ENCODE results near the gene GRID2.

Gene GRID2

DNA sequence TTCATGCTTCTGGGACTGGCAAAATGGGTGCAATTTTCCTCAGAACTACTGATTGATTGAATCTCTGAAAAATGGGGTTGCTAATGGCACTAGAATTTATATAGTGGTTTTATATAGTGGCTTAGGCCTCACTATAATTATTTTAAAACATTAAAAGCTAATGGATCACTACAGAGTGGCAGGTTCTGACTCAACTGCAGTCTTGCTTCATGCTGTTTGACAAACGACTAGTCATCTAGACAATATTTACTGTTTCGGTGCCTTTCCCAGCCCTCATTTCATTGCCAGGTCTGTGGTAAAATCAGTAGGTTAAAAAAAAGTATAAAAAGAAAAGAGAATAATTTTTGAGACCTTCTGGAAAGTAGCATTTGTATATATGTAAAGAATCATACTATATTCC, 1172.0 kb downstream of the GRID2 start:
- no peak for TF ChIP-seq POLR2A (IDR thresholded peaks at IDR 0.05; ENCODE audit: low read depth, low read length)
- no peak for FAIRE-seq
- no peak for DNase-seq (ENCODE audit: insufficient read length, low spot score)

DNA sequence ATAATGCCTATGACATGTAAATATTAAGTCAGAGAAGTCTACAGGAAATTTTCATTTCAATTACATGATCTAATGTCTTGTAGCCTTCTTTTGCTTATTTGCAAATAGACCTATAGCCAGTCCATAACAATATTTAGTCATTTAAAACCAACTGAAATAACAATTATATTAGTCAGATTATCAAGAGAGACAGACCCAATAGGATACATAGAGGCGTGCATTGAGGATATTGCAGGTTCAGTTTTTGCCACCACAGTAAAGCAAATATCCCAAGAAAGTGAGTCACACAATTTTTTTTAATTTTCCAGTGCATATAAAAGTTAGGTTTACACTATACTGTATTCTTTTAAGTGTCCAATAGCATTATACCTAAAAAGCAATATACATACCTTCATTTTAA, 1175.0 kb downstream of the GRID2 start:
- no peak for DNase-seq (ENCODE audit: insufficient read length, low spot score)
- no peak for TF ChIP-seq POLR2A (IDR thresholded peaks at IDR 0.05; ENCODE audit: low read depth, low read length)
- FAIRE-seq: no peak

DNA sequence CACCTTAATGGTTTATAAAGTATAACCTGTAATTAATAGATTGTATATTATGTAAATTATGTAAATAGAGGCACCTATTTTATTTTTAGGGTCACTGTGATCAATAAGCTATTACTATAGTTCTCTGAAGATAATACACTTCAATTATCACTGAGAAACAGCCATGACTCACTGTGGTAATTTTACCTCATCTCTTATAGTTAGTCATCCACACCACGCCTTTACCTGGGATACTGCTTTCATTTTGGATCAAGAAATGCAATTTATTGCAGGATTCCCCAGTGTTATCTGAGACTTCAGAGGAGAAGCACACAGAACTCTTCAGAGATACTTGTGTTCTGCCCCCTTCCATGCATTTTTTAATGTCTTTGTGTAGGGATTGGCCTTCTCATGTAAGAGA, 1176.7 kb downstream of the GRID2 start:
- DNase-seq (ENCODE audit: insufficient read length, low spot score): no peak
- TF ChIP-seq POLR2A (IDR thresholded peaks at IDR 0.05; ENCODE audit: low read depth, low read length): no peak
- FAIRE-seq: no peak

DNA sequence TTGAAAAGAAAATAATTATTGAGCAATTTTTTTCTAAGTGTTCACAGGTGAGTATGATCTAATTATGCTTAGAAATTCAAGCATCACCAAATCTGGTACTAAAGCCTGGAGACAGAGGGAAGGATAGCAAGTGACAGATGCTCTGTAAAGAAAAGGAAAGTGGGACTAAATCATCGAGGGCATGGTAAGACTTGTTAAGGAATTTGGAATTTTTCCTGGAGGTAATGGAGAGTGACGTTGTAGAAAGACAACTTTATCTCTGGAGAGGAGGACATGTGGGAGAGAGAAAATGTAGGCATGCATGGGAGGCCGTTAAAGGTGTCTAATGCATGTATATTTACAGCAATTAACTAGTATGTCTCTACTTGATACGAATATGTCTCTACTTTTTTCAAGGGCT, 1191.6 kb downstream of the GRID2 start:
- FAIRE-seq (no peak), DNase-seq (ENCODE audit: insufficient read length, low spot score) (no peak)
- TF ChIP-seq POLR2A (IDR thresholded peaks at IDR 0.05; ENCODE audit: low read depth, low read length): no peak

DNA sequence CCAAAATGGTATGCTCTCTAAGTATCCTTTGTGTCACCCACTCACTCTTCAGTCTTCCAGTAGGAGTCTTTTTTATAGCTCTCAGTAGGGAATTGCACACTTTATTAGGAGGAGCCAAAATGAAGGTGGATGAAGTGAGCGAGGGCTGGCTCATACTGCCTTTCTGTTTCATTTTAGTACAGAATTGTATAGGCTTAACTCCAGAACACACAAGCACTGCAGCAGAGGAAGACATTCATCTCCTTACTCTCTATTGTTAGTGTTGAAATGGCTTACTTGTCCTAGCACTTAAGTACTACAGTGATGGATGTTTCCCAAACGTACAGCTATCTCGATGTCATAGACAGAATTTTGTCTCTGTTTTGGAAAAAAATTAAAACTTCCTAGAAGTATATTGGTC, 1197.5 kb downstream of the GRID2 start:
- no peak for FAIRE-seq
- TF ChIP-seq POLR2A (IDR thresholded peaks at IDR 0.05; ENCODE audit: low read depth, low read length): no peak
- DNase-seq (ENCODE audit: insufficient read length, low spot score): no peak

DNA sequence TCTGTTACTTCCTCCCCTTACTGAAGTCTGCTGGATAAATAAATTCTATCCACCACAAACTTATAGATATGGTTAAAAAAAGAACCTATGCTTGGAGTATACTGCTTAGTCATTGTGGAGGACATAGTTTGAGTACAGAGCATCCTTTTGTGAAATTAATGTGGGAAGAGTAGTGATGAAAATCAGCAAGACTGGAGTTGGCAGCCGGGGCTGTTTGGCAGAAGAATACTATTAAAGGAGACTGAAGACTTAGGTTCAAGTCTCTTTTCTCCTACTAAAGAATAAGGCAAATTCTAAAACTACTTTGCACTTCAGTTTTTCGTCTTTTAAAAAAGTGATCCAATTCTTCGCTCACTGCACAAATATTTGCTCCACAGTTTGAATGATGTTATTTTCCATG, 1198.2 kb downstream of the GRID2 start:
- DNase-seq (ENCODE audit: insufficient read length, low spot score): no peak
- no peak for FAIRE-seq
- TF ChIP-seq POLR2A (IDR thresholded peaks at IDR 0.05; ENCODE audit: low read depth, low read length): no peak

DNA sequence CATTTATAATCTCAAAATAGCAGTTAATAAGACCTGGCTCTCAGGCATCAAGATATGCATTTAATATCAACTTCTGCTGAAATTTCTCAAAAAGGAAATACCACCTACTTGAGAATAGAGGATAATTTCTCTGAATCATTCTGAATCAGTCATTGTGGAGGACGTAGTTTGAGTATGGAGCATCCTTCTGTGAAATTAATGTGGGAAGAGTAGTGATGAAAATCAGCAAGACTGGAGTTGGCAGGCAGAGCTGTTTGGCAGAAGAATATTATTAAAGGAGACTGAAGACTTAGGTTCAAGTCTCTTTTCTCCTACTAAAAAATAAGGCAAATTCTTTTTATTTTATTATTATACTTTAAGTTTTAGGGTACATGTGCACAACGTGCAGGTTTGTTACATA, 1199.2 kb downstream of the GRID2 start:
- no peak for DNase-seq (ENCODE audit: insufficient read length, low spot score)
- no peak for TF ChIP-seq POLR2A (IDR thresholded peaks at IDR 0.05; ENCODE audit: low read depth, low read length)
- FAIRE-seq: no peak

DNA sequence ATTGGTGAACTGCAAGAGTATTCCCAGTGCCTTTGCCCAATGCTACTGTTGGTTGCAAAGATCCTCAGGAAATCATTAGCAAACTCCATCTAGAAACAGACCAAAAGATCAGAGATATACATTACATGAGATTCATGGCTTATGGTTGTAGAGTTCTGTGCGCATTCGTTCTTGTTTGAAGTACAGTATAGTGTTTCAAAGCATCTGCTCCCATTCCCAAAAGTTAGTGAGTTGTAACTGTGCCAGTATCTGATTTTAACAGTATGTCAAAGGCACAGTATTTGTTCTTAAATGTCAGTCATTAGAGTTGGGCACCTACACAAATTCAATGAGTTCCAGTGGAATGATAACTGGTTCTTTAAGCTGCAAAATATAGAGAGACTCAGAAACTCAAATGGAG, 1210.1 kb downstream of the GRID2 start:
- no peak for FAIRE-seq

DNA sequence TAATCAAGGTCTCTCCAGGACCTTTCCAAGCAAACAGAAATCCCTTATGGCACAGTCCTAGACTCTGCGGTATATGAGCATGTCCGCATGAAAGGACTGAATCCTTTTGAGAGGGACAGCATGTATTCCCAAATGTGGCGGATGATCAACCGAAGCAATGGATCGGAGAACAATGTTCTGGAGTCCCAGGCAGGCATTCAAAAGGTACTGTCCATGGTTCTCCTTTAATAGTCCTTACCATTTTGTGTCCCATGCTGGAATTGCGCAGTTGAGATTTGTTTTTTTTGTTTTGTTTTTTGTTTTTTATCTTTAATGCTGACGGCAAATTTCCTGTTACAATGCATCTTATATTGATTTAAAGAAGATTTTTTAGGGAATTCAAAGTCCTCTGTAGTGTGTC, 1211.4 kb downstream of the GRID2 start:
- TF ChIP-seq POLR2A (IDR thresholded peaks at IDR 0.05; ENCODE audit: low read depth, low read length): no peak
- FAIRE-seq (no peak), DNase-seq (ENCODE audit: insufficient read length, low spot score) (no peak)

More for the DNA sequence above, 1210.1 kb downstream of the GRID2 start:
- TF ChIP-seq POLR2A (IDR thresholded peaks at IDR 0.05; ENCODE audit: low read depth, low read length): no peak
- DNase-seq (ENCODE audit: insufficient read length, low spot score): no peak

DNA sequence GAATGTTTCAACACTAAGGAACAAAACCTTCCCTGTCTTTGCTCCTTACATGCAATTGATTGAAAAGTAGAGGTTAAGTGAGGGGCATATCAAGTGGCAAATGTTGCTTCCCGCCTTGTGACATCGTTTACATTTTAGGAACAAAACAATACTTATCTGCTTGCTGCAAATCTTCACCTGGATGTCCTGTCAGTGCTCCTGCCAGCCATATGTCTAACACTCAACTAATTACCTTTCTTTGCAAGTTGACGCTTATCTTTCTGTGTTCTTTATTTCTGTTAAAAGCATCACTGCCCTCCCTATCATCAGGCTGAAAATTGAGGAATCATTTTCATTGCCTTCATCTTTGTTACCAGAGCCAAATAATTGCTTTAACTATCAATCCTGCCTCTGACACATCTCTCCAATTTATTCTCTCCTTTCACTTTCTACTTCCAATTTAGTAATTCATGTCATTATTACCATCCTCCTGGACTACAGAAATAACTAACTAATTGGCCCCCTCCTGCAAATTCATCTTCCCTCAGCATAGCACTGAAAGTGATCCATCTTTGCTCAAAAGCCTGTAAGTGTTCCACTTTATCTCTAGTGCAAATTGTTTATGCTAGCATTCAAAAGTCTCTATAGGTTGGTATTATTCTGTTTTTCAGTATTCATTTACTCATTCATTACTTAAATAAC, 1226.1 kb downstream of the GRID2 start:
- no peak for FAIRE-seq
- DNase-seq (ENCODE audit: insufficient read length, low spot score): no peak
- TF ChIP-seq POLR2A (IDR thresholded peaks at IDR 0.05; ENCODE audit: low read depth, low read length): no peak

DNA sequence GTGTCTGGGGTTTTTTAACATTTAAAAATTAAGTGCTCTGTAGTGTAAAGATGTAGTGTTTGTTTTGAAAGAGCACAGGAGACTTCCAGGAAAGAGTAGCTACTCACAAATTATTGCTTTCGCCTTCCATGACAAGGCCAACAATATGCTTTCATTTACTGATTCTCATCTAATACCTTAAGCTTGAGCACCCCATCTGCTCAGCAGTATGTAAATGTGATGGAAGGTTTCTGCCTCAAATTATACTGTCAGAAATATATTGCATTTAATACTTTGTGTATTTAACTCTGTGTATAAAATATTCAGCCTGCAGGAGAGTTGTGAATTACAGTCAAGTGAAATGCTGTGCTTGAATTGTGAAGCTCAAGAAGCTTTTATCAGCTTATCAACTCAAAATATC, 1228.5 kb downstream of the GRID2 start:
- no peak for FAIRE-seq
- no peak for TF ChIP-seq POLR2A (IDR thresholded peaks at IDR 0.05; ENCODE audit: low read depth, low read length)
- no peak for DNase-seq (ENCODE audit: insufficient read length, low spot score)

DNA sequence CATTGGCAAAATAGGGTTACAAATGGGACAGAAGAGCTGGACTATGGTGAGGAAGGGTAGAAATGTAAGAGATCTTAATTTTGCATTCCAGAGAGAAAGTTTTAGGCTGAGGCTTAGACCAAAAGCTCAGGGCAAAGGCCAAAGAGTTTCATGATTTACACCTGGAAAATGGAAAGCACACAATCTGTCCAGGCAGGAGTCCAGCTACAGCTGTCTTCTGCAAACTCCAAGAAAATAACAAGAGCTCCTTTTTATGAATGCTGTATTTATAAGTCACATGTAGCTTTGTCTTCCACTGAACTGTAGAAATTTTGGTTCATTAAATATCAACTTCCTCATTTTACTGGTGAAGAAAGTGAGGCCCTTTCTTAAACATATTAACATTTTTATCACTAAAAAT, 1236.8 kb downstream of the GRID2 start:
- no peak for TF ChIP-seq POLR2A (IDR thresholded peaks at IDR 0.05; ENCODE audit: low read depth, low read length)
- FAIRE-seq: no peak
- no peak for DNase-seq (ENCODE audit: insufficient read length, low spot score)

DNA sequence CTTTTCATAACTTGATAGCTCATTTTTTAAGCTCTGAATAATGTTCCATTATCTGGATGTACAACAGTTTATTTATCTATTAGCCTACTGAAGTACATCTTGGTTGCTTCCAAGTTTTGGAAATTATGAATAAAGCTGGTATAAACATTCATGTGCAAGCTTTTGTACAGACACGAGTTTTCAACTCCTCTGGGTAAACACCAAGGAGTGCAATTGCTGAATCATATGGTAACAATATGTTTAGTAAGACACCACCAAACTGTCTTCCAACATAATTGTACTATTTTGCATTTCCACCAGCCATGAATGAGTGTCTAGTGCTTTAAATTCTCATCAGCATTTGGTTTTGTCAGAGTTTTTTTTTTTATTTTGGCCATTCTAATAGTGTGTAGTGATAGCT, 1258.1 kb downstream of the GRID2 start:
- FAIRE-seq (no peak), DNase-seq (ENCODE audit: insufficient read length, low spot score) (no peak)
- no peak for TF ChIP-seq POLR2A (IDR thresholded peaks at IDR 0.05; ENCODE audit: low read depth, low read length)

DNA sequence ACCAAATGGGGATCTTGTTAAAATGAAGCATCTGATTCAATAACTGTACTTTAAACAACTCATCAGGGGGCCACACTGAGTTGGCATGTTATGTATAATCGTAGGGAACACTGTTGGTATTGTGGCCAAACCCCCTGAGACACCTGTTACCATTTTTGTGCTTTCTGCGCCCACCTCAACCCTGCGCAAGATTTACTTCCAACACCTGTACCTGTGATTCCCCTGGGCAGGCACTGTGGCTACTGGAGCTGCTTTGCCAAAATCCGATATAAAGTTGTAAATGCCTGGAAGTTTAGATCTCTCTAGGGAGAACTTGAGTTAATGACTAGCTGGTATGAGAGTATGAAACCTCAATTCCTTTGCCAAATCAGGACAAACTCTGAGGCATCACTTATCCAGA, 1265.0 kb downstream of the GRID2 start:
- TF ChIP-seq POLR2A (IDR thresholded peaks at IDR 0.05; ENCODE audit: low read depth, low read length): no peak
- DNase-seq (ENCODE audit: insufficient read length, low spot score) (no peak), FAIRE-seq (no peak)

DNA sequence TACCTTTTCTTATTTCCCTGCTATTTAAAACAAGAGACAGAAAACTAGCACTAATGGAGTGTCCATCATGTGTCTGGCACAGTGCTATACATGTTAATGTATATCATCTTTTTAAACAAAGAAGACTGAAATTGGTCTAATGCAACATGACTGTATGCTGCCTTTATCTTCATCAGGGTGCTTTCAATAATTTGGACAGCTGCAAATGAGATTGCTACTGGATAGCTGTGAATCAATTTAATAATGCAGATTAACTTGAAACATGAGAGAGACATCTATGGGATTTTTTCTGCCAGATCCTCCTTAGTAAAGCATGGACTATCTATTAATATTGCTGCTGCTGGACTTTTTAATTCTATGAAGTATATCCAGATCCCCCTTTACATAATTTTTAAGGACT, 1269.5 kb downstream of the GRID2 start:
- DNase-seq (ENCODE audit: insufficient read length, low spot score): no peak
- no peak for FAIRE-seq
- no peak for TF ChIP-seq POLR2A (IDR thresholded peaks at IDR 0.05; ENCODE audit: low read depth, low read length)

DNA sequence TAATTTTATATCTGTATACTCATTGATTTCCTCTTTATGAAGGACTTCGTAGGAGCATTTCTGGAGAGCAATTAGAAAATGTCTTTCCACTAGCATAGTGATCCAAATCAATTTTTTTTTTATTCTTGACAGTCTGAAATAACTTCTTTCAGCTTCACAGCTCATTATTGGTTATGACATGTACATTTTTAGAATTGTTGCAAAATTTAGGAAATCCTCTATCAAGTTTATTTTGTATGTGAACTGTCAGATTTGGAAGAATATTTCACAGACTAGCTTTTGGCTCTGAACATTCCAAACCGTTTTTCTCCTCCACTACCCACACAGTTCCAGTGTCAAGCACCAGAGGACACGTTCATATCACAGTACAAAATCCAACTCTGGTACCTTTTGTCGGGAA, 1275.2 kb downstream of the GRID2 start:
- no peak for TF ChIP-seq POLR2A (IDR thresholded peaks at IDR 0.05; ENCODE audit: low read depth, low read length)
- DNase-seq (ENCODE audit: insufficient read length, low spot score) (no peak), FAIRE-seq (no peak)
